Activated CD4-positive, alpha-beta T cell treated with anti-CD3 and anti-CD28 coated beads, Interleukin-2, amount 50 U/mL, for 16 hours (primary cell): ENCODE measurements around the gene WNT3.
"Not testable (repeated sequence)": the region's sequence is repeated elsewhere in the genome, so short reads cannot be mapped to it uniquely, and the experiment has no call there.

Experiments
- DNase-seq: peaks from one replicate; pipeline ENCODE4 v3.0.0-alpha.2; 2020

The WNT3 gene

GRCh38 chr17:46818316-46818928, at the start of gene WNT3:
WNT3 (minus strand) TSS chr17:46818692; CDS start chr17:46818597, 95 bp downstream.
- DNase-seq, result peak; percentile 50

GRCh38 chr17:46866747-46867146, 48.3 kb upstream of the WNT3 start:
- no peak for DNase-seq

- DNase-seq, result no peak
Observed at GRCh38 chr17:46866325-46866724, 47.8 kb upstream of the WNT3 start.

GRCh38 chr17:46865100-46865499, 46.6 kb upstream of the WNT3 start:
- no peak for DNase-seq

- no peak for DNase-seq
Observed at GRCh38 chr17:46863383-46864121, 45.1 kb upstream of the WNT3 start.

GRCh38 chr17:46862949-46863348, 44.5 kb upstream of the WNT3 start:
- DNase-seq, result no peak

GRCh38 chr17:46859996-46860395, 41.5 kb upstream of the WNT3 start:
- DNase-seq, result no peak

- DNase-seq, result no peak
Observed at GRCh38 chr17:46857600-46857999, 39.1 kb upstream of the WNT3 start.

GRCh38 chr17:46854948-46855347, 36.5 kb upstream of the WNT3 start:
- DNase-seq, result no peak

- no peak for DNase-seq
Observed at GRCh38 chr17:46854515-46854914, 36.0 kb upstream of the WNT3 start.

GRCh38 chr17:46853896-46854444, 35.5 kb upstream of the WNT3 start:
- no peak for DNase-seq

- DNase-seq, result no peak
Observed at GRCh38 chr17:46851029-46851741, 32.7 kb upstream of the WNT3 start, which contains the start of gene WNT9B. WNT9B (plus strand) TSS chr17:46851583; CDS start chr17:46851639, 56 bp downstream.

- DNase-seq, result no peak
Observed at GRCh38 chr17:46850688-46851028, 32.2 kb upstream of the WNT3 start.

GRCh38 chr17:46848534-46848933, 30.0 kb upstream of the WNT3 start:
- DNase-seq, result no peak

- DNase-seq, result no peak
Observed at GRCh38 chr17:46847204-46848191, 29.0 kb upstream of the WNT3 start.

- DNase-seq, result no peak
Observed at GRCh38 chr17:46842835-46843234, 24.3 kb upstream of the WNT3 start.

- no peak for DNase-seq
Observed at GRCh38 chr17:46841561-46842379, 23.3 kb upstream of the WNT3 start.

- not testable (repeated sequence) for DNase-seq
Observed at GRCh38 chr17:46840596-46840995, 22.1 kb upstream of the WNT3 start.

GRCh38 chr17:46839211-46839610, 20.7 kb upstream of the WNT3 start:
- no peak for DNase-seq

- no peak for DNase-seq
Observed at GRCh38 chr17:46837521-46837920, 19.0 kb upstream of the WNT3 start.

GRCh38 chr17:46836500-46836899, 18.0 kb upstream of the WNT3 start:
- DNase-seq, result peak; percentile 19

GRCh38 chr17:46834846-46835245, 16.4 kb upstream of the WNT3 start:
- no peak for DNase-seq
